NCI-H187 treated with DMSO at 0.1 percent for 48 hours (cell line): Measurements from ENCODE around the gene MRPS2.
"Not testable (repeated sequence)": the region's sequence is repeated elsewhere in the genome, so short reads cannot be mapped to it uniquely, and the experiment has no call there.

Experiments used
- DNase-seq: peaks from one replicate; lab custom pipeline; 2025; lab: John Stamatoyannopoulos, UW

MRPS2 gene

DNA sequence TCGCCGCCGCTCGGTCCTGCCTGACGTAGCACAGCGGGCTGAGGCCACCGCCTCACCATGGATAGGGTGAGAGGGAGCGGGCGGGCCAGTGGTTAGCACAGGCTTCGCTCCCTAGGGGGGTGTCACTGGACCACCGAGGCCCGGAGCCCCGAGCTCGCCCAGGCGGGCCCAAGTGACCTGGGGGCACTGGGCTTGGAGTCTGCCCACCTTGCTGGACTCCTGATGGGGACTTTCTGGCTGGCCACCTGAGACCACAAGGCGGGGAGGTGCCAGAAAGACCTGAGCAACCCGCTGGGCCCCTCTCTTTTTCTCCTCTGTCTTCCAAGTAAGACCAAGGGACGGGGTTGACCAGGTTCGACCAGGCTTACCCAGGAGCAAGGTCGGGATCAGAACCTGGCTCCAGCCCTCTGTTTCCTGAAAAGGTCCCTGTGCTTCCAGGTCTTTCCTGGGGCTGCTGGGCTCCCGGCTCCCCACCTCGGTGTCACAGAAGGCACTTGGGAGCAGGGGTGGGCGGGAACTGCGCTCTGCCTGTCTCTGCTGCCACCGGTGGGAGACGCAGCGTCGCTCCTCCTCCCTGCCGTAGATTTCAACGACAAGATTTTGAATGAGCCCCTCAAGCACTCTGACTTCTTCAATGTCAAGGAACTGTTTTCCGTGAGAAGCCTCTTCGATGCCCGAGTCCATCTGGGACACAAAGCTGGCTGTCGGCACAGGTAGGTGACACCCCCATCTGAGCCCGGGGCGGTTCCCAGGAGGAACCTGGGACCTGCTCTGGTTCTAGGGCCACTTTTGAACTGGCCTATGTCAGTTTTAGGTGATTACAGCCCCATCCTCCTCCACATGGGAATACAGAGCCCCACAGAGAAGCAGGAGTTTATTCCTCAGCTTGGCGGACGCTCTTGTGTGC is 1.0 kb downstream of the MRPS2 start:
- DNase-seq, result no peak

DNA sequence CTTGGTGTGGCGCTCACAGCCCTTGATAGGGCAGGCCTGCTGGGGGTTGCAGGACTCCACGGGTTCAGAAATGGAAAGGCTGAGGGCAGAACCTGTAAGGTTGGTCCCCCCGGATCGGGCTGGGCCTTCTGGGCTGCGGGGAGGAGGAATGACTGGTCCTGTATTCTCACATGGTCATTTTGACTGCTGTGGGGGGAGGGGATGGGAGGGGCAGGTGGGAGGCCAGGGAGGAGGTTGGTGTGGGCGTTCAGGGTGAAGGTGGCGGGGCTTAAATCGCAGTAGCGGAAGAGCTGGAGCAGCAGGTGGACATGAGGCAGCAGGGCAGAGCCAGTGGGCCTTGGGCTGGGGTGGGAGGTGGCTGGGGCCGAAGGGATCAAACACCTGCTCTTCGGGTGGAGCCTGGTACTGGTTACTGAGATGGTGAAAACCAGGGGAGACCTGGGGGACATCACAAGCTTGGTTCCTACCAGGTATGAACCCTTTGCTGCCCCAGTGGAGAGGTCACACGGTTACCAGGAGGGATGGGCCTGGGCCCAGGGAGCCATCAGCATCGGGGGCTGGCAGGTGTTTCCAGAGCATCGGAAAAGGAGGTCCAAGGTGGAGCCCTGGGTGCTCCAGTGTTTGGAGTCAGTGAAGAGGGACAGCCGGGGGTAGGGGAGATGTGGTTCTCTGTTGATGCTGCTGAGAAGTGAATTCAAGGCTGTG is 1.8 kb downstream of the MRPS2 start:
- DNase-seq, result no peak

DNA sequence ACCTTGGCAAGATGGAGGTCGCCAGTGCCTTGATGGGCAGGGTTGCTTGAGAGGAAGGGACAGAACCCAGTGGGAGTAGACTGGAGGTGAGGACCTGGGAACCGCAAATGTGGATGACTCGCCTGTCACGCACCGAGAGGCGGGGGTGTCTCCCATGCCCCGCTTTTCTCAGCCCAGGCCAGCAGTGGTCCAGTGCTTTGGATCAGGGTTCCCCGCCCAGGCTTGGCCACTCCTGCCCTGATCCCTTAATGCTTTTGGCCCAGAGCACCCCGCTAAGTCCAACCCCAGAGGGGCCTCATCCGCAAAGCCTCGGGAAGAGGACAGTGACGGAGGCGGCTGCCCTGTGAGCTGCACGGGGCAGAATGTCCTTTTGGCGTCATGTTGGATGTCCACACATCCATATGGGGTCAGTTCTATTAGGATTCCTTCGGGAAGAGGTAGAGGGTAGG is 2.4 kb downstream of the MRPS2 start:
- DNase-seq, result no peak

DNA sequence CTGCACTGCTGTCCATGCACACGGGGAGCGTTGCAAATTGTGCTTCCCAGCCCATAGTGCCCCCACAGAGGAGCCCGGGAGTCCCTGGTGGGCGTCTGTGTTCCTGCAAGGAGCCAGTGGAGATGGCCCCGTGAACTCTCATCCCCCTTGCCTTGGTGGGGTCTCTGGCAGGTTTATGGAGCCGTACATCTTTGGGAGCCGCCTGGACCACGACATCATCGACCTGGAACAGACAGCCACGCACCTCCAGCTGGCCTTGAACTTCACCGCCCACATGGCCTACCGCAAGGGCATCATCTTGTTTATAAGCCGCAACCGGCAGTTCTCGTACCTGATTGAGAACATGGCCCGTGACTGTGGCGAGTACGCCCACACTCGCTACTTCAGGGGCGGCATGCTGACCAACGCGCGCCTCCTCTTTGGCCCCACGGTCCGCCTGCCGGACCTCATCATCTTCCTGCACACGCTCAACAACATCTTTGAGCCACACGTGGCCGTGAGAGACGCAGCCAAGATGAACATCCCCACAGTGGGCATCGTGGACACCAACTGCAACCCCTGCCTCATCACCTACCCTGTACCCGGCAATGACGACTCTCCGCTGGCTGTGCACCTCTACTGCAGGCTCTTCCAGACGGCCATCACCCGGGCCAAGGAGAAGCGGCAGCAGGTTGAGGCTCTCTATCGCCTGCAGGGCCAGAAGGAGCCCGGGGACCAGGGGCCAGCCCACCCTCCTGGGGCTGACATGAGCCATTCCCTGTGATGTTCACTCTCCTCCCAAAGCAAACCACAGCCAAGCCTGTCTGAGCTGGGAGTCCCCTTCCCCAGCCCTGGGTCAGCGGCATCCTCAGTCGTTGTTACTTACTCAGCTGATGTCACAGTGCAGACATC is 3.1 kb downstream of the MRPS2 start:
- no peak for DNase-seq

DNA sequence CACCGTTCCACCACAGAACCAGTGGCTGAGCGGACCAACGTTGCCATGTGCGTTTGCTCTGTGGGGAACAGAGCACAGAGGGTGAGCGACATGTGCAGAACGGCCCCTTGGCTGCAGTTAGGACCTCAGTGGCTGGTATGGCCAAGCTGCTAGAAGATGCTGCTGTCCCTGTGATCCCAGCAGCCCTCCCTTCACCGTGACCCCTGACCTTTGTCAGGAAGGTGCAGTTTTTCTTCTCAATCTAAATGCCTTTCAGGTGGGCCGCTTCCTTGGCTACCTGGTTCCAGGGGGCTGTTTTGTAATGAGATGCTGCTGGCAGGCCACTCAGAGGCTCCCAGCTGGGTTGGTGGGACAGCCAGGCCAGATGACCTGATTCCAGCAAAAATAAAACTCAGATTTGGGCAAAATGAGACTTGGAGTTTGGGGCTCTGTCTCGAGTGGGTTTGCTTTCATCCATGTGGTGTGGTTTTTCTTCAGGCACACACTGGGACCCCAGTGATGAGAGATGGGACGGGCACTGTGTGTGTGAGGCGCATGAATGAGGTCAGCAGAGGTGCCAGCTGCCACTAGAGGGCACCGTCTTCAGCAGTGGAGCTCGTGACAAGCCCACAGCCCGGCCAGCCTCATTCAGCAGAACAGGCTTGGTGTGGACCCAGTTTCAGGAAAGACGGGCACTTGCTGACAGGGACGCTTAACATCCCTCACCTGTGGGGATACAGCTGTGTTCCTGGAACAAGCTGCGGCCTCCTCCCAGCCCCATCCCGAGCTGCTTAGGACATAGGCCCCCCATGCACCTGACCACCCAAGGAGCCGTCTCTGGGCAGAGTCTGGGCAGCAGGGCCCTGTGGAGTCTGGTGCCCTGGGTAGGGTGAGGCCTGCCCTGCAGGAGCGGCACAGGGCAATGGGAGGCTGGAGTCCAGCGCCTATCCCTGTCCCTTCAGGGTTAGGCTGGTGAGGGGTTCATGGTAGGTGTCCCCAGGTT is 4.1 kb downstream of the MRPS2 start:
- DNase-seq, result no peak

DNA sequence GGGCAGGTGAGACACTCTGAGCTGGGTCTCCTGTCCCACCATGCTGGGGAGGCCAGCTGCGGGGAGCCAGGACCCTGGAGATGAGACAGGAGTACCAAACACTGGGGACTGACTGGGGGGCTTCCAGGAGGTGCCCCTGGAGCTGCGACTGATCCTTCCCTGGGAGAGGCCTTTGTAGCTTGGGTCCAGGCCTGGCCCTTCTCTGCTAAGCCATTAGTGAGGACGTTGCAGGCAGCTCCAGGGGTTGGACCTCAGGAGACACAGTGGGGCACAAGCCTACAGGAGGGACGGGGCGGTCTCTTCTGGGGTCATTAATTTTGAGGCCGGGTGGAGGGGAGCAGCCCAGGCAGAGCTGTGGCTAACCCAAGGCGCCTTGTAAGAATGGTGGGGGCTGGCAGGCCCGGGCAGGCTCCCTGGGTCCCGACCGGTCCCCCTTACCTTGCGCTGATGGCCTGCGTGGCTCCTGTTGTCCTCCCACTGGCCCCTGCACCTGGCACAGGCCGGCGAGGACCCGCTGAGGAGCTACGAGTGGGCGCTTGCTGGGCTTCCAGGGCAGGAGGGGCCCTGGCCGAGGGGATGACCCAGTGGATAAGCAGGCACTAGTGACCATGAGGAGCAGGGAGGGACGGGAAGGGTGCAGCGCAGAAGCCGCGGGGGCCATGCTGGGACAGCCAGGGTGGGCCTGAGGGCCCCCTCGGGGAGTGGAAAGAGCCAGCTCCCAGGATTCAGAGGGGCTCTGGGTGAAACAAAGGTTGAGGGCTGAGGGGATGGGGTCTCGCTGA is 5.1 kb downstream of the MRPS2 start:
- no peak for DNase-seq

DNA sequence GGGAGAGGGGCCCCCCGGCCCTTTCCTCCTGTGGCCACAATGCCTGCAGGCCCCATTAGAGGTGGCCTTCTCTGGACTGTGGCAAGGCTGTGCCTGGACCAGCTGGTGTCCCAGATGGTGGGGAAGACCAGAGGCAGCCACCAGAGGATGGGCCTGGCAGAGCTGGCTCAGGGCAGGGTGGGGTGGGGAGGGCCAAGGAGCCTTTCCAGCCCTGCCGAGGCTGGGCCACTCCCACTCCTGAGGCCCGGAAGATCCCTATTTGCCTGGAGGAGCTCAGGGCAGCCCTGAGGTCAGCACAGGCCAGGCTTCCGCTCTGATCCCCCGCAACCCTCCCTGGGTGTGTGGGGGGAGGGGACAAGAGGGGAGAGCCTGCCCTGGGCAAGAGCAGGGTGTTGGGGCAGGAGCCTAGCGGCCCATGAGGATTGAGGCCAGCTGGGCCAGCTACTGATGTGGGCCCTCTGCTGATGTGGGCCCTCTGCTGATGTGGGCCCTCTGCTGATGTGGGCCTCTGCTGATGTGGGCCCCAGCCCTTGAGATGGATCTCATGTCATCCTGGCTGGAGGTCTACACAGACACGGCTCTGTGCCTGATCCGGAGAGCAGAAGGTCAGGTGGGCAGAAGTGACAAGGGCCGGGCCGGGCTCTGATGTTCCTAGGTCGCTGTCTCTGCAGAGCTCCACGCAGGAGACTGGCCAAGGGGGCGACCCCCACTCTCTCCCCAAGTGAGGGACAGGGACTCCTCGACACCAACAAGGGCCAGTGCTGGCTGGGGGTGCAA is 6.0 kb downstream of the MRPS2 start:
- no peak for DNase-seq

DNA sequence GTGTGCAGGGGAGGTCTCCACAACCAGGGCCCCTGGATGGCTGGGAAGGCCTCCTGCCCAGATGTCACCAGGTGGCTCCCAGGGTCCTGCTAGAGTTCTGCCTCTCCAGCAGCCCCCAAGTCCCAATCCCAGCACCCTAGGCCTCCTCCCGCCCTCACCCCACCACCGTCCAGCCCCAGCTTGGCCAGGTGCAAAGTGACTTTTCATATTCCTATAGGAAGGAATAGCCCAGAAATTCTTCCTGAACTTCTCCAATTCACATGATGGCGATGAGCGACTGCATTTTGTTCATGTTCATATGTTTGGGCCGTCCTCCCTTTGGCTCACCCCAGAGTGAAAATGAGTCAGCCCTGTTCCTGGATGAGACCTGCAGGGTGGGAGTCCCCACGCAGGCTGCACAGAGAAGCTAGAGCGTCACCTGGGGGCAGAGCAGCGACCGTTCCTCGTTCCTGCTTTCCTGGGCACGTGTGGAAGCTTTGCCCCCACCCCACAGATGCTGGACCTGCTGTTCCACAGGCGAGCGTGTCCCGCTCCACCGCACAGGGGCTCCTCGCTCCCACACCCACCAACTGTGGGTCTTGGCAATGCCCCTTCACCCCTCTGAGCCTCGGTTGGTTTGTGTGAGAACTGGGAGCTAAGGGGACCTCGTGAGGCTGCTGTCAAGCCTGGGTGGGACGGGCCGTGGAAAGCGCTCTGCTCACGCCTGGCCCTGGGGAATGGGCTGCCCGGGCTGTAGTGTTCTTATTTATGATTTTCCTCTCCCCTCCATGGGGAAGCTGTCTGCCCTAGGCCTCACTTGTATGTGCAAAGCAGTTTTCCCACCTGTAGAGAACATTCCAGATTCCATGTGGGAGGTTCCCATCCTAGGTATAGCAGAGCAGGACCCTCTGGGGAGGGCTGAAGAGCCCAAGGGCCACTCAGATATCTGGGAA is 6.9 kb downstream of the MRPS2 start:
- no peak for DNase-seq

DNA sequence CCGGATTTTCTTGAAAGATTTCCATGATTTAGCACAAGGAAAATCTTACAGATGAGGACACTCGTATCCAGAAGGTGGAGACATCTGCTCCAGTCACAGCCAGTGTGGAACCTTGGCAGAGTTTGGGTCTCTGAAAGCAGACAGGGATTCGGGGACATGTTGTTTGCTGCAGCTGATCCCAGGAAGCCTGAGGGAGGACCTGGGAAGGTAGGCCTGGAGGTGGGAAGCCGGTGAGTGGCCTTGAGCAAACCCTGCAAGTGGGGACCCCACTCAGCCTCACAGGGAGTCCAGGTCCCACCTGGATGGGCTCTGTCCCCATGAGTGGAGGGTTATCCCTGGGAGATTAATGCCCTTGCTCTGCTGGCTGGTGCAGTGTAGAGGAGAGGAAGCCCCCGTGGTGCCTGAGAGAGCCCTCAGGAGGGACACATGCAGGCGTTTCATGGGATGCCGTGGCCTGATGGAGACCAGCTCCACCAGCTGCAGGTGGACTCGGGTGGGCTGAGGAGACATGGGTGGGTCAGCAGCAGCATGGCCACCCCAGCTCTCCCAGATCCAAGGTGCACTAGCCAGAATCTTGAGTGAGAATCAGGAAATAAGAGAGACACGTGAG is 7.8 kb downstream of the MRPS2 start:
- DNase-seq, result no peak

DNA sequence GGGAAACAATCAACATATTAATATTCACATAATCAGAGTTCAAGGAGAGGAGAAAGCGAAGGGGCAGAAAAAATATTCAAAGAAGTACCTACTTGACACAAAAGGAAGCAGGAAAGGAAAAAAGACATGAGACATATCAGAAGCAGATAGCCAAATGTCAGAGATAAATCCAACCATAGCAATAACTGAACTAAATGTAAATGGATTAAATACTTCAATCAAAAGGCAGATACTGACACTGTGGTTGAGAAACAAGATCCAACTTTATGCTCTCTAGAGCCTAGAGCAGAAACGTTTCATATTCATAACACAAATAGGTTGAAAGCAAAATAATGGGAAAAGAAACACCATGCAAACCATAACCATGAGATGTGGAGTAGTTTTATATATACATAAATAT is 9.0 kb downstream of the MRPS2 start:
- DNase-seq, result no peak

DNA sequence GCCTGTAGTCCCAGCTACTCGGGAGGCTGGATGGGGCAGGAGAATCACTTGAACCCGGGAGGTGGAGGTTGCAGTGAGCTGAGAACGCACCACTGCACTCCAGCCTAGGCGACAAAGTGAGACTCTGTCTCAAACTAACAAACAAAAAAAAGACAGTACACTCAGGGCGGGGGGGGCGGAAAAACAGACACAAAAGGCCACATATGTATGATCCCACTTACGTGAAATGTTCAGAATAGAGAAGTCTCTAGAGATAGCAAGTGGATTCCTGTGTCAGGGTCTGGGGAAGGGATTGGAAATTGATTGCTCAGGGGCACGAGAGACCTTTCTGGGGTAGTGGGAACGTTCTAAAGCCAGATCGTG is 11.7 kb downstream of the MRPS2 start:
- DNase-seq, result no peak

DNA sequence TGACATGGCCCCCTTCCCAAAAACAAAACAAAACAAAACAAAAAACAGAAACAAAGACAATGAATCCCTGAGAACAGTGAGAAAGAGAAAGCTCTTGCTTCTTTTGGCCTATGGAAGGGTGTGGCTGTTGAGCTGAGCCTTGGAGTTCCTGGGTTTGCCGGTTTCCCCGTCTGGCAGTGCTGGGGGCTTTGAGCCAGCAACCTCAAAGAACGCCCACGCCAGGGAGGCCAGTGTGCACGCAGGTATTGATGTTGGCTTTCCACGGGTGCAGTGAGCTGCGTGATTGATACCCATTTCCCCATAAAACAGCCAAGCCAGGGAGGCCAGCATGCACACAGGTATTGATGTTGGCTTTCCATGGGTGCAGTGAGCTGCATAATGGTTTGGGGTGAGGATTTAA is 12.4 kb downstream of the MRPS2 start:
- DNase-seq, result no peak

DNA sequence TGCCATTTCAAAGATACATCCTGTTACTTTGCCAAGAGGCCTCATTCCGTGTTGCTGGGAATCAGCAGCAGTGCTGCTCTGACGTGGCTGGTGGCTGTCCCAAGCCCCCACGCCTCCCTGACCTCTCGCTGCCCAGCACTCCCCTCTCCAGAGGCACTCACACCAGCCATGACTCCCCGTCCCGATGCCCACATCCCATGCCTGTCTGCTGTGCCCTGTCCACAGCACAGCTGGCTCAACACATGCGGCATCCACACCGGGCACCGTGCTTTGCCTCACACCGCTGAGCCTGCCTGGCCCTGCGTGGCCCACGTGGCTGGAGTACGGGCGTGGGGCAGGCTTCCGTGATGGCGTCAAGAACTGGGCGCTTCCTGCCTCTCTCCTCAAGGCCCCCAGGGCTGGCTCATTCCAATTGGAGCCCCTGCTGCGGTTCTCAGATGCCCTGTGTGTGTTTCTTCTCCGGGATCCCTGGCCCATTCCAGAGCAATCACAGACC is 12.9 kb downstream of the MRPS2 start:
- DNase-seq, result no peak

DNA sequence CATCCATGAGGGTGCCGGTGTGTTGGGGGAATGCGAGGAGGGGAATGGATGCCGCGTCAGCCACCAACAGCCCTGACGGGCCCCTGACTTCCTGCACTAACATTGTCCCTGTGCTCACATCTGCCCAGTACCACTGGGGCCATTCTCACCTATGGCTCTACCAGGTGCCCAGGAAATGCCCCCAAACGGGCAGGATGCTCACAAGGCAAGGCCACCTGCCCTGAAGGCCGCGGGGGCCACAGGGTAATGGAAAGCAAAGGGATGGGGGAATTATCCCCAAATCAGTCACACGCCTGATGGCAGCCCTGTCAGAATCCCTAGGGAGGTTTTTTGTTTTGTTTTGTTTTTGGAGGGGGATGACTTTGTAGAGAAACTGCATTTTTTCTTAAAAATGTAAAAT is 13.4 kb downstream of the MRPS2 start:
- not testable (repeated sequence) for DNase-seq

DNA sequence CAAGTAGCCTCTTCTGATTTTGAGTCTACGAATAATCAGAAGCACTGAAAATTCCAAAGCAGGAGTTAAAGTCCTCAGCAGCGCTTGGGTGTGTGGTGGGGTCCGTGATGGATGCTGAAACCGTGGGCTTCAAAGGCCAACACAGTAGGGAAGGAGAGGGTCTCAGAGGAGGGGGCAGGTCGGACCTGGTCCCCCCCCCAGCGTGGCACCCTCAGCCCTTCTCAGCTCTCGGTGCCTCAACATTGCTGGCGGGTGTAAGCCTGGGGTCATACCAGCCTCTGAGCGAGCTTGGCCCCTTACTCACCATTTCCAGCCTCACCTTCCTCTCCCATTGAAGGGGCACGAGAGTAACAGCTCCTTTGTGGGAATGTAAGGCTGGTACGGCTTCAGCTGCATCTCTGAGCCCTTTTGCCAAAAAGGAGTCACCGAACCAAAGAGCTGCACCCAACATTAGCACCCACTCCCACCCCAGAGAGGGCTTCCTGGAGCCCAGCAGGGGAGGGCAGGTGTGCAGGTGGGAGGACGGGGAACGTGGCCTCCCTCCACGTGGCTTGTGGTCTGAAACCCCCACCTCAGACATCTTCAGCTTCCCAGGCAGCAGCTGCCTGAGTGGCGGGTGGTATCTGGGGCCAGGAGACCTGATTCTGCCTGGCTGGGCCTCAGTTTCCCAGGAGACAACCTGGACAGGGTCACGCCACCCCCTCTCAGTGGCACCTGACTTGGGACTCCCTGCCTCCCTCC is 14.0 kb downstream of the MRPS2 start:
- no peak for DNase-seq

DNA sequence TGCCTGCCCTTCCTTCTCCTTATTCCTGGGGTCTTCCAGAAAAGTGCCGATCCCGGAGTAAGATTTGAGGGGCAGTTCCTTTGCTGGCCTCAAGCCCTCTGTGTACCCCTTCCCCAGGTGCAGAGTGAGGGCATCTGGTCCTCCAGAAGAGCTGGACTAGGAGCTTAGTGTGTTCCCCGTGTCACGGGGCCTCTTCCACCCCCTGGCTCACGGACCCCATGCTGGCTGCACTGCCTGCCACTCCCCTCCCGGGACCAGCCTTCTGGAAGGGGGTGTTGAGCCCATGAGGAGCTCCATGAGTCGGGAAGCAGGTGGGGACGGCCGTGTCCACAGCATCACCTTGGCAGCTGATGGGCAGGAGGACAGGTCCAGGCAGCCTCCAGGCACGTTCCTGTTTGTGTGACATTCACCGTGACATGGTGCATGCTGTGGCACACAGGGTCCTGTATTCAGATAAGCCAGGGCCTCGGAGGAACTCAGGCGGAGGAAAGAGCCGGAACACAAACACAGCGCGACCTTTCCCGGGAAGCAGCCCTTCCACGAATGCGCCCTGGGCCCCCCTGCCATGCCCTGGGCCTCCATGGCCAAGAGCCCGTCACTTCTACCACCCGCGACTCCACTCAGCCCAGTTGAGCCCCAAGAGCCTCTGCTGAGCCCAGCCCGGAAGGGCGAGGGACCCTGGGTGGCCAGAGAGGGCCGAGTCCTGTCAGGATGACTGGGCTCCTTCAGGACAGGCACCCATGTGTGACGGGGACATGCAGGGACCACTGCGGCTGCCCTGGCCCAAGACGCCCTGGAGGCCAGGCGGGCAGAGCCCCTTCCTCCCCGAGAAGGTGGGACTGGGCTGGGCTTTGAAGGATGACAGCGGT is 14.8 kb downstream of the MRPS2 start:
- no peak for DNase-seq
